ENCODE data around the gene ZSCAN10.

The ZSCAN10 gene

GRCh38 chr16:3145151-3145550 lies 46.1 kb upstream of the ZSCAN10 start:
- no peak for DNase-seq (ENCODE audit: low spot score)
- no peak overlapping the region for H3K27ac ChIP-seq
- ChIA-PET CTCF (no interaction called here), POLR2A (ENCODE audit: low non-redundant PET) (no interaction called here)
- TF ChIP-seq, protein P1, sequence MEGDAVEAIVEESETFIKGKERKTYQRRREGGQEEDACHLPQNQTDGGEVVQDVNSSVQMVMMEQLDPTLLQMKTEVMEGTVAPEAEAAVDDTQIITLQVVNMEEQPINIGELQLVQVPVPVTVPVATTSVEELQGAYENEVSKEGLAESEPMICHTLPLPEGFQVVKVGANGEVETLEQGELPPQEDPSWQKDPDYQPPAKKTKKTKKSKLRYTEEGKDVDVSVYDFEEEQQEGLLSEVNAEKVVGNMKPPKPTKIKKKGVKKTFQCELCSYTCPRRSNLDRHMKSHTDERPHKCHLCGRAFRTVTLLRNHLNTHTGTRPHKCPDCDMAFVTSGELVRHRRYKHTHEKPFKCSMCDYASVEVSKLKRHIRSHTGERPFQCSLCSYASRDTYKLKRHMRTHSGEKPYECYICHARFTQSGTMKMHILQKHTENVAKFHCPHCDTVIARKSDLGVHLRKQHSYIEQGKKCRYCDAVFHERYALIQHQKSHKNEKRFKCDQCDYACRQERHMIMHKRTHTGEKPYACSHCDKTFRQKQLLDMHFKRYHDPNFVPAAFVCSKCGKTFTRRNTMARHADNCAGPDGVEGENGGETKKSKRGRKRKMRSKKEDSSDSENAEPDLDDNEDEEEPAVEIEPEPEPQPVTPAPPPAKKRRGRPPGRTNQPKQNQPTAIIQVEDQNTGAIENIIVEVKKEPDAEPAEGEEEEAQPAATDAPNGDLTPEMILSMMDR (conservative IDR thresholded peaks at IDR 0.05; ENCODE audit: low read depth): no peak

DNA sequence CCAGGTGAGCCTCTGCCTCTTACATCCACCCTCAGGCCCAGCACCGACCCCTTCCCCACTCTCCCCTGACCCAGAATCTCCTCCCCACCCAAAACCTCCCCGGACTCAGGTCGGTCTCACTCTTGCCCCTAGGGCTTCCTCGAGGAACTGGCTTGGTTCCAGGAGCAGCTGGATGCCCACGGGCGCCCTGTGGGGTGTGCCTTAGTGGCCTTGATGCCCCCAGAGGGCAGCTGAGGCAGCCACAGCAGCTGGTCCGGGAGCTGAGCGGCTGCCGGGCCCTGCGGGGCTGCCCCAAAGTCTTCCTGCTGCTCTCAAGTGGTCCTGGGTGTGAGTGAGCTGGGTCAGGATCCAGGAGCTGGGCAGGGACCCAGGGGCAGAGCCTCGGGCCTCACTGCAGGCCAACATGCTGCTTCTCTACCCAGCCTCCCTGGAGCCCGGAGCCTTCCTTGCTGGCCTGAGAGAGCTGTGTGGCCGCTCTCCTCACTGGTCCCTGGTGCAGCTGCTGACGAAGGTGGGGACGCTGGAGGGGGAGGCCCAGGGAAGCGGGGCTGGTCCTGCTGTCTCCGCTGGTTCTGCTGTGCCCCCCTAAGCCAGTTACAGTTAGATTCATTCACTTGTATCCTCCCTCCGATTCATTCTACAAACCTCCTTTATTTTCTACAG lies 45.4 kb upstream of the ZSCAN10 start:
- POLR2A ChIA-PET (ENCODE audit: low non-redundant PET): interaction anchor here (0.6 kb wide), 1 partner anchor 40 kb away, joined by 5 read pairs; no protein-coding TSS in a partner anchor
- TF ChIP-seq, protein P1 (conservative IDR thresholded peaks at IDR 0.05; ENCODE audit: low read depth): no peak
- DNase-seq (ENCODE audit: low spot score): no peak
- H3K27ac ChIP-seq: no peak overlapping the region
- CTCF ChIA-PET: interaction anchor here (0.5 to 1.9 kb wide), 3 partner anchors 13 to 106 kb away, joined by 3 to 5 read pairs (median 3); no protein-coding TSS in a partner anchor

DNA sequence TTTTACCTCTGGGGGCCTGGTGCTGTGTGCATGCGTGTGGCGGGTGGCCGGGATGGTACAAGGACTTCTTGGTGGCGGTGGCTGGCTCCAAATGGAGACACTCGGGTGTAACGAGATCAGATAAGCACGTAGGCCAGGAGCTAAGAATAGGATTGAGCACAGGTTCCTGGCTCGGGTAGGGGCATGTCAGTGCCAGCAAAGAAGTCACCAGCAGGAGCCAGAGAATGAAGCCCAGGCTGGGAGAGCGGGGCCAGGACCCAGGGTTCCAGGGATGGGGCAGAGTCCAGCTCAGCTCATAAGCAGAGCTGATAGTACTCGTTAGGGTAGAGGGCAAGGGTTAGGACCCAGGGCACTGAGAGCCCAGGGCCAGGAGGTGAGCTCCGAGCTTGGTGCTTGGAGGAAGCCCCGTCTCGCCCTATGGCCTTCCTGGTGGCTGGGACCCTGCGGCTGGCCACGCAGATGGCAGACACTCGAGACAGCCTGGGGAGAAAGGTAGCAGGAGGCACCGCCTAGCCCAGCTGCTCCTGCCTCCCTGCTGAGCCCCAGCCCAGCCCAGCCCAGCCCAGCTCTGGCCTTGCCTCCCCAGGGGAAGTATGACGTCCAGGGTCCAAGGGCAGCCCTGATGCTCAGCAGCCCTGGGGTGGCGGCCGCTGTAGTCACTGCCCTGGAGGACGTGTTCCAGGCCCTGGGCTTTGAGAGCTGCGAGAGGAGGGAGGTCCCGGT lies 44.7 kb upstream of the ZSCAN10 start:
- no peak for DNase-seq (ENCODE audit: low spot score)
- POLR2A ChIA-PET (ENCODE audit: low non-redundant PET): interaction anchor here (0.6 kb wide), 1 partner anchor 39 kb away, joined by 5 read pairs; no protein-coding TSS in a partner anchor
- CTCF ChIA-PET: interaction anchor here (0.5 to 1.9 kb wide), 3 partner anchors 12 to 105 kb away, joined by 3 to 5 read pairs (median 3); no protein-coding TSS in a partner anchor
- H3K27ac ChIP-seq: no peak overlapping the region
- TF ChIP-seq, protein P1 (conservative IDR thresholded peaks at IDR 0.05; ENCODE audit: low read depth): no peak

DNA sequence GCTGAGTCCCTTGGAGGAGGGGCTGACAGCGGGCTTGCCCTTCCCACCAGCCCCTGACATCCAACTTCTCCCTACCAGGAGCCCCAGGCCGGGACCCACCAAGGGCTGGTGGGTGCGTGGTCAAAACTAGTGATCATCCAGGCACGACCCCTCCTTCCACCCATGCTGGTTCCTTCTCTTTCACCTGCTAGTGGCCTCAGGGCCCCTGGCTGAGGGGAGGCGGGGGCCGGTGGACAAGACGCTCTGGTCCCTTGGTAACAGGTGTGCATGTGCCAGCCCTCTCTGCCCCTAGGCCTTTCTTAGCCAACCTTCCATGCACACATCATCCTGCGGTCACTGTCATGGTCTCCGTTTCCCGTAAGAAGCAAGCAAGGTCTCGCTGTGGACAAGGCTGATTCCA lies 44.1 kb upstream of the ZSCAN10 start:
- TF ChIP-seq, protein P1 (conservative IDR thresholded peaks at IDR 0.05; ENCODE audit: low read depth): no peak
- no peak overlapping the region for H3K27ac ChIP-seq
- DNase-seq (ENCODE audit: low spot score): no peak
- ChIA-PET POLR2A (ENCODE audit: low non-redundant PET) (no interaction called here), CTCF (interaction anchor here (1.9 kb wide), 1 partner anchor 14 kb away, joined by 5 read pairs; no protein-coding TSS in a partner anchor)

DNA sequence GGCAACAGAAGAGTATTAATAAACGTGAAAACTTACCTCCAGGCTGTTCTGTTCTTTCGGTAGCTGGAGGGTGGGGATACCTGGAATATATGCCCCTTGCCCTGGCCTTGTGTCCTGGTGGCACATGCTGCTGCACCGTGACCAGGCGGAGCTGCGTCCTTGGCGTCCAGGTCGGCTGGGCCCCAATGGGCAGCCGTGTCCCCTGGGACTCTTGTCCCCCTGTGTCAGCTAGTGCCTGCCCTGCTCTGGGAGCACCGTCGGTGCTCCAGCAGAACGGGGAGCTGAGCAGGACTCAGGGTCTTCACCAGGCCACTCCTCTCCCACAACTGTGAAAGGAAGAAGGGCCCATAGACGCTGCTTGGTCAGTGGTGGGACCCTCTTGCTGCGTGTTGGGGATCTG lies 43.7 kb upstream of the ZSCAN10 start:
- no peak overlapping the region for H3K27ac ChIP-seq
- ChIA-PET CTCF (interaction anchor here (0.7 to 1.9 kb wide), 2 partner anchors 13 to 83 kb away, joined by 3 to 5 read pairs; no protein-coding TSS in a partner anchor), POLR2A (ENCODE audit: low non-redundant PET) (no interaction called here)
- TF ChIP-seq, protein P1 (conservative IDR thresholded peaks at IDR 0.05; ENCODE audit: low read depth): no peak
- DNase-seq (ENCODE audit: low spot score): no peak

DNA sequence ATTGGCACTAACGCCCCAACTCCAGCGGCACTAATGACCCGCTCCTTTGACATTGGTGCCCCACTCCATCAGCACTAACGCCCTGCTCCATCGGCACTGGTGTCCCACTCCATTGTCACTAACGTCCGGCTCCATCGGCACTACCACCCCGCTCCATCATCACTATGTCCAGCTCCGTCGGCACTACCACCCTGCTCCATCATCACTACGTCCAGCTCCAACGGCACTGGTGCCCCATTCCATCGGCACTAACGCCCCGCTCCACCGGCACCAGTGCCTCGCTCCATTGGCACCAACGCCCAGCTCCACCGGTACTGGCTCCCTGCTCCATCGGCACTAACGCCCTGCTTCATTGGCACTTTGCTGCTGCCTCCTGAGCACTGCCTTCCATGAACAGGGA lies 43.2 kb upstream of the ZSCAN10 start:
- DNase-seq (ENCODE audit: low spot score): no peak
- ChIA-PET POLR2A (ENCODE audit: low non-redundant PET) (no interaction called here), CTCF (interaction anchor here (0.7 kb wide), 1 partner anchor 82 kb away, joined by 3 read pairs; no protein-coding TSS in a partner anchor)
- TF ChIP-seq, protein P1 (conservative IDR thresholded peaks at IDR 0.05; ENCODE audit: low read depth): no peak
- no peak overlapping the region for H3K27ac ChIP-seq
